H9 (cell line): Measurements from ENCODE around the gene CCDC116. TPM values are rescaled to one million over a fixed set of nuclear protein-coding genes. Genes with fewer than 3 reads are reported as not detected.
A peak's percentile ranks its signal among the peaks of the same experiment; 100 is the strongest.

Source experiments
- DNase-seq: peaks from one replicate; pipeline ENCODE4 v3.0.0-alpha.2; 2017
- H2AFZ ChIP-seq: one replicate; pipeline ENCODE4 v1.6.1; 2013; ENCODE audit warnings: mild to moderate bottlenecking, low read length, control low read depth, moderate library complexity
- H2AK5ac ChIP-seq: 2 replicates; pipeline ENCODE4 v1.6.1; 2013; ENCODE audit warnings: low read length, control low read depth, mixed read lengths; ENCODE audit not compliant: insufficient read length
- H2BK120ac ChIP-seq: one replicate; pipeline ENCODE4 v1.6.1; 2013; ENCODE audit warnings: low read depth, mild to moderate bottlenecking, low read length, control low read depth, inconsistent platforms; ENCODE audit not compliant: poor library complexity, severe bottlenecking
- H2BK12ac ChIP-seq: 2 replicates; pipeline ENCODE4 v1.6.1; 2013; ENCODE audit warnings: low read length, control low read depth, mixed read lengths, low read depth; ENCODE audit not compliant: insufficient read length
- H2BK15ac ChIP-seq: 2 replicates; pipeline ENCODE4 v1.6.1; 2013; ENCODE audit warnings: low read depth, low read length, control low read depth
- H2BK20ac ChIP-seq: one replicate; pipeline ENCODE4 v1.6.1; 2013; ENCODE audit warnings: low read depth, mild to moderate bottlenecking, low read length, control low read depth, inconsistent platforms; ENCODE audit not compliant: poor library complexity, severe bottlenecking
- H2BK5ac ChIP-seq: 2 replicates; pipeline ENCODE4 v1.6.1; 2013; ENCODE audit warnings: low read length, control low read depth, mixed read lengths; ENCODE audit not compliant: insufficient read length
- H3K14ac ChIP-seq: 2 replicates; pipeline ENCODE4 v1.6.1; 2013; ENCODE audit warnings: low read length, control low read depth; ENCODE audit not compliant: insufficient read depth
- H3K18ac ChIP-seq: 2 replicates; pipeline ENCODE4 v1.6.1; 2013; ENCODE audit warnings: low read depth, mild to moderate bottlenecking, mixed read lengths, low read length, control low read depth; ENCODE audit not compliant: insufficient read length
- H3K23ac ChIP-seq: 2 replicates; pipeline ENCODE4 v1.6.1; 2013; ENCODE audit warnings: low read length, control low read depth, mixed read lengths, low read depth; ENCODE audit not compliant: insufficient read length
- H3K23me2 ChIP-seq: 2 replicates; pipeline ENCODE4 v1.6.1; 2013; ENCODE audit warnings: low read depth, mild to moderate bottlenecking, mixed read lengths, low read length, control low read depth; ENCODE audit not compliant: insufficient read length, poor library complexity, severe bottlenecking
- H3K27ac ChIP-seq: 2 replicates; pipeline ENCODE4 v1.5.1; 2013; ENCODE audit warnings: low read length, control low read depth, mixed read lengths, low read depth; ENCODE audit not compliant: insufficient read length
- H3K27me3 ChIP-seq: 2 replicates; pipeline ENCODE4 v1.6.1; 2013; ENCODE audit warnings: low read length, control low read depth, inconsistent platforms; ENCODE audit not compliant: insufficient read depth
- H3K4ac ChIP-seq: 2 replicates; pipeline ENCODE4 v1.6.1; 2013; ENCODE audit warnings: low read depth, mild to moderate bottlenecking, control low read depth, inconsistent platforms, low read length, moderate library complexity
- H3K4me1 ChIP-seq: 2 replicates; pipeline ENCODE4 v1.6.1; 2013; ENCODE audit warnings: low read length, control low read depth, inconsistent platforms; ENCODE audit not compliant: insufficient read depth
- H3K4me2 ChIP-seq: 2 replicates; pipeline ENCODE4 v1.6.1; 2013; ENCODE audit warnings: low read length, control low read depth, mixed read lengths; ENCODE audit not compliant: insufficient read length, insufficient read depth
- H3K56ac ChIP-seq: 2 replicates; pipeline ENCODE4 v1.6.1; 2013; ENCODE audit warnings: low read depth, mild to moderate bottlenecking, mixed read lengths, low read length, control low read depth; ENCODE audit not compliant: insufficient read length
- H3K79me1 ChIP-seq: 2 replicates; pipeline ENCODE4 v1.6.1; 2013; ENCODE audit warnings: low read depth, mild to moderate bottlenecking, moderate library complexity, low read length, control low read depth, inconsistent platforms; ENCODE audit not compliant: insufficient read depth, poor library complexity, severe bottlenecking
- H3K79me2 ChIP-seq: 2 replicates; pipeline ENCODE4 v1.6.1; 2013; ENCODE audit warnings: low read length, control low read depth, inconsistent platforms; ENCODE audit not compliant: insufficient read depth
- H3K9ac ChIP-seq: 2 replicates; pipeline ENCODE4 v1.6.1; 2013; ENCODE audit warnings: low read length, control low read depth, mixed read lengths; ENCODE audit not compliant: insufficient read length; ENCODE audit errors: extremely low read depth
- H3K9me3 ChIP-seq: one replicate; pipeline ENCODE4 v1.6.1; 2013; ENCODE audit warnings: low read depth, low read length, inconsistent platforms; ENCODE audit not compliant: control insufficient read depth
- H3T11ph ChIP-seq: one replicate; pipeline ENCODE4 v1.6.1; 2013; ENCODE audit warnings: mild to moderate bottlenecking, low read length, control low read depth, inconsistent platforms
- H4K20me1 ChIP-seq: one replicate; pipeline ENCODE4 v1.6.1; 2013; ENCODE audit not compliant: control insufficient read depth, insufficient read length, insufficient read depth
- H4K5ac ChIP-seq: 2 replicates; pipeline ENCODE4 v1.6.1; 2013; ENCODE audit warnings: low read depth, mild to moderate bottlenecking, mixed read lengths, low read length, control low read depth; ENCODE audit not compliant: insufficient read length
- H4K8ac ChIP-seq: replicated peaks from 2 replicates; pipeline ENCODE4 v1.6.1; 2013; ENCODE audit warnings: low read length, control low read depth, mixed read lengths, low read depth; ENCODE audit not compliant: insufficient read length
- H4K91ac ChIP-seq: 2 replicates; pipeline ENCODE4 v1.6.1; 2013; ENCODE audit warnings: low read depth, mild to moderate bottlenecking, moderate library complexity, mixed read lengths, low read length, control low read depth; ENCODE audit not compliant: insufficient read length
- H3K27ac Mint-ChIP-seq, 3 experiments: 2 replicates in 2 of 3; 3 replicates in 1 of 3; pipeline ENCODE4 v1.8.0; 2020 to 2021; ENCODE audit warnings: mixed read lengths in 3 of 3, mild to moderate bottlenecking in 1 of 3, moderate library complexity in 1 of 3
- H3K27me3 Mint-ChIP-seq: 2 replicates; pipeline ENCODE4 v1.8.0; 2021; ENCODE audit warnings: low read depth, mild to moderate bottlenecking, moderate library complexity, mixed read lengths
- H3K36me3 Mint-ChIP-seq, 3 experiments: 2 replicates in 2 of 3; 3 replicates in 1 of 3; pipeline ENCODE4 v1.8.0; 2020 to 2021; ENCODE audit warnings: low read depth in 3 of 3, mixed read lengths in 3 of 3; ENCODE audit not compliant: insufficient read depth in 1 of 3
- H3K4me1 Mint-ChIP-seq, 2 experiments: 2 replicates each; pipeline ENCODE4 v1.8.0; 2020; ENCODE audit warnings: mixed read lengths in 2 of 2
- H3K4me3 Mint-ChIP-seq, 2 experiments: 2 replicates in 1 of 2; 3 replicates in 1 of 2; pipeline ENCODE4 v1.8.0; 2020 to 2021; ENCODE audit warnings: mild to moderate bottlenecking in 2 of 2, mixed read lengths in 2 of 2, moderate library complexity in 1 of 2
- H3K9me3 Mint-ChIP-seq, 2 experiments: 2 replicates in 1 of 2; 3 replicates in 1 of 2; pipeline ENCODE4 v1.8.0; 2020; ENCODE audit warnings: mild to moderate bottlenecking in 2 of 2, mixed read lengths in 2 of 2, moderate library complexity in 1 of 2
- CTCF ChIP-seq: fragments of 200-600 bp; sonication (generic); conservative IDR thresholded peaks from 3 replicates; pipeline ENCODE4 v1.8.0; 2021; ENCODE audit warnings: antibody characterized with exemption, mild to moderate bottlenecking
- WGBS: extraction: QIAGEN DNeasy Blood & Tissue Kit; methylation state at CpG from one replicate; pipeline ENCODE4 v1.1.7; 2013; ENCODE audit warnings: missing lambda C conversion rate, low lambda C conversion rate, mixed read lengths; ENCODE audit not compliant: insufficient read length; ENCODE audit errors: extremely low coverage; 5-methylcytosine and 5-hydroxymethylcytosine counted together
- total RNA-seq: library from RNA; stranded (reverse); gene quantifications from 2 replicates; pipeline ENCODE4 v1.2.1, GENCODE V29; 2021

Gene CCDC116
- total RNA-seq, 1 experiment from 2014 or later, result 0.63 TPM

- no peak overlapping the region for H2BK20ac ChIP-seq
- H3K14ac ChIP-seq, result no peak overlapping the region
- peaks cover 10 to 33% (median 22%) of the 10 kb centered on the region in 3 experiments; a peak in 6 of 7 replicates for H3K36me3 Mint-ChIP-seq
- H3K9me3 Mint-ChIP-seq, result no peaks in the 10 kb centered on the region
- no peak overlapping the region for H4K91ac ChIP-seq
- H3K23me2 ChIP-seq, result peaks cover 8% of the 10 kb centered on the region
- H3T11ph ChIP-seq, result no peak overlapping the region
- H3K4me1 ChIP-seq, result peaks cover 2% of the 10 kb centered on the region; the same call in 1 of the 2 replicates
- no peaks in the 10 kb centered on the region for H4K20me1 ChIP-seq
- no peaks in the 10 kb centered on the region for H3K9me3 ChIP-seq
- H4K5ac ChIP-seq, result no peak overlapping the region
- peaks cover 19 to 21% of the 10 kb centered on the region in 2 experiments for H3K4me1 Mint-ChIP-seq
- no peak overlapping the region for H2BK5ac ChIP-seq
- H3K4me2 ChIP-seq, result no peak overlapping the region
- no peak overlapping the region for H3K4ac ChIP-seq
- DNase-seq, result peak; percentile 77
- H2BK120ac ChIP-seq, result no peak overlapping the region
- no peaks in the 10 kb centered on the region for H3K27me3 Mint-ChIP-seq
- H3K27me3 ChIP-seq, result no peaks in the 10 kb centered on the region
- no peak overlapping the region for H3K56ac ChIP-seq
- no peak overlapping the region for H2BK15ac ChIP-seq
- peak; percentile 87 for TF ChIP-seq CTCF
- no peak overlapping the region for H2AFZ ChIP-seq
- no peak overlapping the region for H4K8ac ChIP-seq
- H3K27ac ChIP-seq, result no peak overlapping the region
- H3K79me2 ChIP-seq, result no peaks in the 10 kb centered on the region
- no peak overlapping the region for H3K9ac ChIP-seq
- no peak overlapping the region for H3K23ac ChIP-seq
- WGBS, result no CpG with 5 or more reads among the region's 14 CpGs
- H3K79me1 ChIP-seq, result no peaks in the 10 kb centered on the region
- H3K4me3 Mint-ChIP-seq, result 0 out of 5 replicates have a peak overlapping the region, but pooled peaks of 1 of the 2 experiments have one; percentile 23
- no peak overlapping the region for H3K27ac Mint-ChIP-seq
- no peak overlapping the region for H2AK5ac ChIP-seq
- H3K18ac ChIP-seq, result no peak overlapping the region
- no peak overlapping the region for H2BK12ac ChIP-seq
Measured at GRCh38 chr22:21646608-21647590, 14.3 kb downstream of the CCDC116 start.
